GM12891 (cell line): ENCODE data around the gene SLC12A3.

Source experiments
- PAX5 ChIP-seq: IDR thresholded peaks from 2 replicates; pipeline ENCODE4 v1.6.1; 2011; ENCODE audit warnings: low read length, moderate library complexity, mild to moderate bottlenecking; ENCODE audit not compliant: insufficient read depth, severe bottlenecking
- POLR2A ChIP-seq: IDR thresholded peaks from 2 replicates; pipeline ENCODE4 v1.6.1; 2011; ENCODE audit warnings: low read depth, low read length, control low read depth
- POLR2AphosphoS5 ChIP-seq: IDR thresholded peaks from 2 replicates; pipeline ENCODE4 v1.6.1; 2011; ENCODE audit warnings: low read depth, low read length, control low read depth
- POU2F2 ChIP-seq: IDR thresholded peaks from 2 replicates; pipeline ENCODE4 v1.6.1; 2011; ENCODE audit warnings: low read depth, mild to moderate bottlenecking, control low read depth, low read length, moderate library complexity
- SPI1 ChIP-seq: IDR thresholded peaks from 2 replicates; pipeline ENCODE4 v1.6.1; 2011; ENCODE audit warnings: low read depth, low read length, control low read depth
- TAF1 ChIP-seq: IDR thresholded peaks from 2 replicates; pipeline ENCODE4 v1.6.1; 2011; ENCODE audit warnings: low read depth, low read length, control low read depth

- TF ChIP-seq POLR2A (no peak), POLR2AphosphoS5 (no peak), TAF1 (no peak), PAX5 (no peak), SPI1 (no peak), POU2F2 (no peak)
Observed at GRCh38 chr16:56828647-56829046, 36.4 kb upstream of the SLC12A3 start.
